ENCODE results near the gene DHRS3.

Gene DHRS3

GRCh38 chr1:12615865-12616708, 1.9 kb downstream of the DHRS3 start:
- Histone ChIP-seq H3K4me2 (ENCODE audit: low read length) (peak overlapping the region; percentile 94), H3K27me3 (ENCODE audit: control insufficient read depth, insufficient read depth, low read length) (no peaks in the 10 kb centered on the region), H3K79me2 (no peaks in the 10 kb centered on the region), H3K27ac (peak overlapping the region; percentile 93), H3K4me3 (ENCODE audit: low read depth, low read length) (peak overlapping the region; percentile 88), H3K9me3 (ENCODE audit: control insufficient read depth, low read length) (no peaks in the 10 kb centered on the region), H3K9ac (peak overlapping the region; percentile 14), H3K36me3 (ENCODE audit: control insufficient read depth, insufficient read depth, low read length) (no peaks in the 10 kb centered on the region), H3K4me1 (no peaks in the 10 kb centered on the region), H2AFZ (peak overlapping the region; percentile 80)
- TF ChIP-seq, protein P1, sequence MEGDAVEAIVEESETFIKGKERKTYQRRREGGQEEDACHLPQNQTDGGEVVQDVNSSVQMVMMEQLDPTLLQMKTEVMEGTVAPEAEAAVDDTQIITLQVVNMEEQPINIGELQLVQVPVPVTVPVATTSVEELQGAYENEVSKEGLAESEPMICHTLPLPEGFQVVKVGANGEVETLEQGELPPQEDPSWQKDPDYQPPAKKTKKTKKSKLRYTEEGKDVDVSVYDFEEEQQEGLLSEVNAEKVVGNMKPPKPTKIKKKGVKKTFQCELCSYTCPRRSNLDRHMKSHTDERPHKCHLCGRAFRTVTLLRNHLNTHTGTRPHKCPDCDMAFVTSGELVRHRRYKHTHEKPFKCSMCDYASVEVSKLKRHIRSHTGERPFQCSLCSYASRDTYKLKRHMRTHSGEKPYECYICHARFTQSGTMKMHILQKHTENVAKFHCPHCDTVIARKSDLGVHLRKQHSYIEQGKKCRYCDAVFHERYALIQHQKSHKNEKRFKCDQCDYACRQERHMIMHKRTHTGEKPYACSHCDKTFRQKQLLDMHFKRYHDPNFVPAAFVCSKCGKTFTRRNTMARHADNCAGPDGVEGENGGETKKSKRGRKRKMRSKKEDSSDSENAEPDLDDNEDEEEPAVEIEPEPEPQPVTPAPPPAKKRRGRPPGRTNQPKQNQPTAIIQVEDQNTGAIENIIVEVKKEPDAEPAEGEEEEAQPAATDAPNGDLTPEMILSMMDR (IDR thresholded peaks at IDR 0.05) = no peak

GRCh38 chr1:12615159-12615864, 2.7 kb downstream of the DHRS3 start:
- no peak overlapping the region for H3K9ac ChIP-seq
- H2AFZ ChIP-seq = peak overlapping the region; percentile 80
- peak overlapping the region; percentile 88 for H3K4me3 ChIP-seq (ENCODE audit: low read depth, low read length)

DNA sequence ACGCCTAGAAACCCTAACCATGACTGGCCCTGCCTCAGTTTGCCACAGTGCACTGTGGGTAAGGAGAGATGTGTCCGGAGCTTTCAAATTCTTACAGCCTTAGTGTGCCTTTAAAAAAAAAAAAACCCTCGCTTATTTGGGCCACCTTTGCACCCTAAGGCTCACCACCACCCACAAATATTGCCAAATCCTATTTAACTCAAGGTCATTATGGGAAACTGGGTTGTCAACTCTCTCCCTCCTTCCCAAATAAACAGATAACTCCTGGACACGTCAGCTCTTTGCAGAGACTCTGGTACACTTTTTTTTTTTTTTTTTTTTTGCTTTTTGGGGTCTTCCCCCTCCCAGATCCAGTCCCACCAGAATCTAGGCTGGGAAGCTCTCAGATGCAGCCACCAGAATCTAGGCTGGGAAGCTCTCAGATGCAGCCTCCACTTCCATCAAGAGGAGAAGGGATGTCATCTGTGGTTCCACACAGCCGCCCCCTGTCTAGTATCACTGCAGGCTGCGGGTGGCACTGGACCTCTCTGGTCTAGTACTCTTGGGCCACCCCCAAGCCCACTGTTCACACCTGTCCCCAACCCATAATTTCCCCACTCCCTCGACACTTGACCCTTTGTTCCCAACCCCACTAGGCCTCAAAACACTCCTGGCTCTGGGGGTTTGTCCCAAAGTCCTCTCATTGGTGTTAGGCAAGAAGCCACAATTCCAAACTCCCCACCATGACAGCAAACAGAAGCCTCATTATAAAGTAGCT, 3.4 kb downstream of the DHRS3 start:
- H2AFZ ChIP-seq = no peak overlapping the region
- no peaks in the 10 kb centered on the region for H3K9me3 ChIP-seq (ENCODE audit: control insufficient read depth, low read length)
- H3K36me3 ChIP-seq (ENCODE audit: control insufficient read depth, insufficient read depth, low read length) = no peaks in the 10 kb centered on the region
- peak overlapping the region; percentile 88 for H3K4me3 ChIP-seq (ENCODE audit: low read depth, low read length)
- H3K9ac ChIP-seq = no peak overlapping the region
- no peaks in the 10 kb centered on the region for H3K4me1 ChIP-seq
- peak overlapping the region; percentile 93 for H3K27ac ChIP-seq
- H3K79me2 ChIP-seq = no peaks in the 10 kb centered on the region
- H3K27me3 ChIP-seq (ENCODE audit: control insufficient read depth, insufficient read depth, low read length) = no peaks in the 10 kb centered on the region
- TF ChIP-seq, protein P1 (IDR thresholded peaks at IDR 0.05) = no peak
- H3K4me2 ChIP-seq (ENCODE audit: low read length) = peak overlapping the region; percentile 94

More at GRCh38 chr1:12615159-12615864, 2.7 kb downstream of the DHRS3 start:
- TF ChIP-seq, protein P1 (IDR thresholded peaks at IDR 0.05) = no peak
- Histone ChIP-seq H3K9me3 (ENCODE audit: control insufficient read depth, low read length) (no peaks in the 10 kb centered on the region), H3K79me2 (no peaks in the 10 kb centered on the region), H3K27me3 (ENCODE audit: control insufficient read depth, insufficient read depth, low read length) (no peaks in the 10 kb centered on the region), H3K4me1 (no peaks in the 10 kb centered on the region), H3K4me2 (ENCODE audit: low read length) (peak overlapping the region; percentile 94), H3K36me3 (ENCODE audit: control insufficient read depth, insufficient read depth, low read length) (no peaks in the 10 kb centered on the region), H3K27ac (peak overlapping the region; percentile 93)

GRCh38 chr1:12613180-12613579, 4.8 kb downstream of the DHRS3 start:
- H3K4me3 ChIP-seq (ENCODE audit: low read depth, low read length) = no peak overlapping the region
- H3K27me3 ChIP-seq (ENCODE audit: control insufficient read depth, insufficient read depth, low read length) = no peaks in the 10 kb centered on the region
- no peaks in the 10 kb centered on the region for H3K36me3 ChIP-seq (ENCODE audit: control insufficient read depth, insufficient read depth, low read length)
- H3K4me1 ChIP-seq = no peaks in the 10 kb centered on the region
- H2AFZ ChIP-seq = no peak overlapping the region
- no peak overlapping the region for H3K4me2 ChIP-seq (ENCODE audit: low read length)
- no peaks in the 10 kb centered on the region for H3K79me2 ChIP-seq
- H3K9ac ChIP-seq = no peak overlapping the region
- no peaks in the 10 kb centered on the region for H3K9me3 ChIP-seq (ENCODE audit: control insufficient read depth, low read length)
- H3K27ac ChIP-seq = no peak overlapping the region
- TF ChIP-seq, protein P1 (IDR thresholded peaks at IDR 0.05) = no peak
